Testis (tissue), 2 donors: ENCODE results near the gene ZHX3.

Experiments
- CTCF ChIP-seq, 3 experiments: fragments of 450-650 bp in 2 of 3; fragments of 200-600 bp in 1 of 3; sonication (generic) in 1 of 3; IDR thresholded peaks; one replicate each; pipeline ENCODE4 v1.5.1; 2016 to 2019; ENCODE audit warnings: antibody characterized with exemption in 3 of 3, mild to moderate bottlenecking in 2 of 3, moderate library complexity in 1 of 3
- POLR2A ChIP-seq: fragments of 450-650 bp; IDR thresholded peaks from one replicate; pipeline ENCODE4 v1.6.1; 2017; ENCODE audit warnings: antibody characterized with exemption, mild to moderate bottlenecking, moderate library complexity

GRCh38 chr20:41173791-41174341, 143.7 kb downstream of the ZHX3 start:
- TF ChIP-seq POLR2A: no peak
- no peak for TF ChIP-seq CTCF (IDR thresholded peaks at IDR 0.05)
